ENCODE results near the gene UEVLD. TPM values are rescaled to one million over a fixed set of nuclear protein-coding genes. Genes with fewer than 3 reads are reported as not detected.

UEVLD gene
- total and polyA plus RNA-seq, 9 of the 15 experiments (the other 6 are each of a cell fraction or from before 2014, with no cell fraction given), result 4.7 to 12.6 (median 7.4) TPM

GRCh38 chr11:18615628-18616392 is 27.3 kb upstream of the UEVLD start (continued):
- TF ChIP-seq EHMT2 (IDR thresholded peaks at IDR 0.05), result no peak
- TF ChIP-seq SOX6 (IDR thresholded peaks at IDR 0.05), result peak; percentile 47; the same call in 1 of the 2 replicates
- TF ChIP-seq SMAD2 (IDR thresholded peaks at IDR 0.05; ENCODE audit: low read depth, low read length), result no peak
- peak; percentile 53; the same call in 1 of the 2 replicates for TF ChIP-seq ARID3A (IDR thresholded peaks at IDR 0.05; ENCODE audit: borderline replicate concordance, low read depth, low read length)
- TF ChIP-seq ZNF324 (CRISPR knock-in tag; IDR thresholded peaks at IDR 0.05), result no peak
- TF ChIP-seq ZNF224 (CRISPR knock-in tag; IDR thresholded peaks at IDR 0.05), result no peak
- no peak for TF ChIP-seq NCOA4 (IDR thresholded peaks at IDR 0.05; ENCODE audit: partially characterized antibody)
- TF ChIP-seq MYBL2 (IDR thresholded peaks at IDR 0.05; ENCODE audit: low read depth), result no peak
- no peak for TF ChIP-seq MYBL2 (CRISPR knock-in tag; IDR thresholded peaks at IDR 0.05; ENCODE audit: borderline replicate concordance)
- 0 out of 2 replicates have a peak, but pooled peaks have one; percentile 42 for TF ChIP-seq MITF (IDR thresholded peaks at IDR 0.05)
- no peak for TF ChIP-seq TAF1 (IDR thresholded peaks at IDR 0.05; ENCODE audit: control insufficient read depth, extremely low read depth, insufficient read depth, low read length, severe bottlenecking)
- TF ChIP-seq GATA2 (CRISPR knock-in tag; IDR thresholded peaks at IDR 0.05), result peak; percentile 83
- TF ChIP-seq RCOR1 (IDR thresholded peaks at IDR 0.05; ENCODE audit: borderline replicate concordance in 1 of 2, low read depth in 2 of 2, low read length in 2 of 2), result peak in 1 of 2 experiments; percentile 27; a peak in 1 of 4 replicates
- peak; percentile 27; the same call in 1 of the 2 replicates for TF ChIP-seq TEAD4 (IDR thresholded peaks at IDR 0.05; ENCODE audit: low read length)
- TF ChIP-seq TEAD4 (CRISPR knock-in tag; IDR thresholded peaks at IDR 0.05; ENCODE audit: borderline replicate concordance), result no peak
- no peak for TF ChIP-seq RBM34 (IDR thresholded peaks at IDR 0.05; ENCODE audit: borderline replicate concordance, insufficient read depth, low read length)
- TF ChIP-seq BHLHE40 (IDR thresholded peaks at IDR 0.05; ENCODE audit: low read length), result peak; percentile 62; the same call in 1 of the 2 replicates
- peak; percentile 43; the same call in 1 of the 2 replicates for TF ChIP-seq DPF2 (IDR thresholded peaks at IDR 0.05)
- TF ChIP-seq RFX5 (IDR thresholded peaks at IDR 0.05; ENCODE audit: low read depth, low read length), result no peak
- no peak for TF ChIP-seq NFATC3 (IDR thresholded peaks at IDR 0.05)
- no peak for TF ChIP-seq FOS (IDR thresholded peaks at IDR 0.05; ENCODE audit: extremely low read depth, insufficient read length)
- TF ChIP-seq SMARCE1 (IDR thresholded peaks at IDR 0.05), result peak; percentile 64; the same call in 1 of the 2 replicates
- no peak for TF ChIP-seq ZNF79 (CRISPR knock-in tag; IDR thresholded peaks at IDR 0.05; ENCODE audit: low read depth)
- TF ChIP-seq SPI1 (IDR thresholded peaks at IDR 0.05; ENCODE audit: borderline replicate concordance, low read depth, low read length), result peak; percentile 87
- TF ChIP-seq CEBPG (CRISPR knock-in tag; IDR thresholded peaks at IDR 0.05), result no peak
- 0 out of 4 replicates have a peak, but pooled peaks of 1 of the 2 experiments have one; percentile 39 for TF ChIP-seq CEBPG (tag; conservative IDR thresholded peaks at IDR 0.05 in 1 of 2, IDR thresholded peaks at IDR 0.05 in 1 of 2)
- TF ChIP-seq ZNF239 (CRISPR knock-in tag; IDR thresholded peaks at IDR 0.05), result no peak
- TF ChIP-seq EP300 (IDR thresholded peaks at IDR 0.05; ENCODE audit: low read length), result peak; percentile 39; the same call in 1 of the 2 replicates
- TF ChIP-seq ZNF780A (CRISPR knock-in tag; IDR thresholded peaks at IDR 0.05), result no peak
